Stimulated activated CD4-positive, alpha-beta T cell treated with anti-CD3 and anti-CD28 coated beads, Interleukin-4, amount 100 ng/mL, for 24 hours (primary cell): ENCODE measurements around the gene MPV17L2.
"Not testable (repeated sequence)": the region's sequence is repeated elsewhere in the genome, so short reads cannot be mapped to it uniquely, and the experiment has no call there.

Experiments
- DNase-seq: peaks from one replicate; pipeline ENCODE4 v3.0.0-alpha.2; 2020

MPV17L2 gene

DNA sequence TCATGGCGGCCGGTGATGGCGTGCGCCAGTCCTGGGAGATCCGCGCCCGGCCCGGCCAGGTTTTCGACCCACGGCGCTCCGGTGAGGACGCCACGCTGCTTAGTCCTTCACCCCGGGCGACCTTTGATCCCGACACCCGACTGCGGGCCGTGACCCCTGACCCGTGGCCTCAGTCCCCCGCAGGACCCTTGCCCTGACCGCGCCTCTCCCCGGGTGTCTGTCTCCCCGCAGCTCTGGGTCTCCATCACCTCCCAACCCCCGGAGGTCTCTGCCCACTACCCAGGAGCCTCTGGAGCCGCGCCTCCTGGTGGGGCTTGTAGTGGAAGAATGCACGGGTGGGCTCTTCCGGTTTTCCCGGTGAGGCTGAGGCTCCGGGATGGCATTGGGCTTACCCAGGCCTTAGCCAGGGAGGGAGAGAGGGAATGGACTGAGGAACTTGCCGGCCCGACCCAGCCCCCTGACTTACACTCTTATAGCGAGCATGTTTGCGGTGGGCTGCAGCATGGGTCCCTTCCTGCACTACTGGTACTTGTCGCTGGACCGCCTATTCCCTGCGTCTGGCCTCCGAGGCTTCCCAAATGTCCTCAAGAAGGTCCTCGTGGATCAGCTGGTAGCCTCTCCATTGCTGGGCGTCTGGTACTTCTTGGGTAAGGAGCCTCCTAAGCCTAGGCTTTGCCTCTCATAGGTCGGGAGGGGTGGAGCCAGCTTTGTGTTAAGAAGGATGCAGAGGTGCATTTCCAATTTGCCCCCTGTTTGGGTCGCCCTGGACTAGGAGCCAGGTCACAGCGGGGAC lies 566 bp downstream of the MPV17L2 start:
- DNase-seq: peak; percentile 26

DNA sequence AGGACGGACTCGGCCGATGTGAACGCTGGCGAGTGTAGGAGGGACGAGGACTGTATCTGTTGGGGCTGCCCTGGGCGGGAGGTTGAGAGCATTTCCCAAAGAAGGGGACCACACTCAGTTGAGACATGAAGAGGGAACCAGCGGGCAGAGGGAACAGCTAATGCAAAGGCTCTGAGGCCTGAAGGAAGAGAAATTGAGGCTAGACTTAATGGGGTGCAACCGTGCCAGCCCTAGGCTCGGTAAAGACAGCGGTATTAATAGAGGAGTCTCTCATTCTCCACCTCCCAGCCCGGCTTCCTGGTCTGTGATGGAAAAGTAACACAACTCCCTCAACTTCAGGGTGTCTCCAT lies 1.1 kb downstream of the MPV17L2 start:
- no peak for DNase-seq

GRCh38 chr19:18194554-18195238 lies 1.7 kb downstream of the MPV17L2 start:
- DNase-seq: peak; percentile 22

DNA sequence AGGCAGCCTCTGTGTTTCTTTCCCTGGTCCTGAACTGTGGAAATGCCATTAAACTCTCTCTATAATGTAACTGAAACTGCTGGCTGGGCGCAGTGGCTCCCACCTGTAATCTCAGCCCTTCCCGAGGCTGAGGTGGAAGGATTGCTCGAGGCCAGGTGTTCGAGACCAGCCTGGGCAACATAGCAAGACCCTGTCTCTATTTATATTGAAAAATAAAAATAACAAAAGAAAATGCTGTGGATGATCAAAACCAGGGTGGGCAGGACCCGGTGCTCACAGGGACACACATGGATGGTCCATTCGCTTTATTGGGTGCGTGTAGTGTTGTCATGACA lies 3.5 kb downstream of the MPV17L2 start:
- no peak for DNase-seq

GRCh38 chr19:18197306-18197705 lies 4.3 kb downstream of the MPV17L2 start:
- DNase-seq: no peak

DNA sequence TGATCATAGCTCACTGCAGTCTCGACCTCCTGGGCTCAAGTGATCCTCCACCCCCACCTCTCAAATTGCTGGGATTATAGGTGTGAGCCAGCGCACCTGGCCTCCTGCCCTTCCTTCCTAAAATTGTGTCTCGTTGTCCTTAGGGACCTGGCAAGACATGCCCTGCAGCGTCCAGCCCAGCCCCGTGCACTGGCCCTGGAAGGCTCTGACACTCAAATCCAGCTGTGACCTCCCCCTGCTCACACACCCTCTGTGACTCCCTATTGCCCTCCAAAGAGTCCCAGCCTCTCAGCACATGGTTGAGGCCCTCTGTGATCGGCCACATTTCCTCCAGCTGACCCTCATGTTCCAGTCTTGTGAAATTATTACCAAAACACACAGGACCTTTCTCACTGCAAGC lies 4.9 kb downstream of the MPV17L2 start:
- DNase-seq: no peak

GRCh38 chr19:18198374-18198773 lies 5.4 kb downstream of the MPV17L2 start:
- no peak for DNase-seq

DNA sequence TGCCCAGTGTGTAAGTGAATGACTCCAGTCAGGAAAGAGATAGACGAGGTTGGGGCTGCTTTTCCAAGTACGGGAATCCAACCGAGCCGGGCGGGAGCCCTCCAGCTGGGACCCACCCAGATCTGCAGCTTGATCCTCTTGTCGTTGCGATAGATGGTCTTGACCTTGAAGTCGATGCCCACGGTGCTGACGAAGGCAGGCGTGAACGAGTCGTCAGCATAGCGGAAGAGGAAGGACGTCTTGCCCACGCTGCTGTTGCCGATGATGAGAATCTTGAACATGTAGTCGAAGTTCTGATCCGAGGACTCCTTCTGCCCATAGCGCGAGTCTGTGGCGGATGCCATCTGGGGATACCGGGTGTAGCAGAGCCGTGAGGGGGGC lies 9.4 kb downstream of the MPV17L2 start:
- DNase-seq: no peak

- DNase-seq: no peak
These were observed 9.9 kb downstream of the MPV17L2 start for GRCh38 chr19:18202778-18203407.

DNA sequence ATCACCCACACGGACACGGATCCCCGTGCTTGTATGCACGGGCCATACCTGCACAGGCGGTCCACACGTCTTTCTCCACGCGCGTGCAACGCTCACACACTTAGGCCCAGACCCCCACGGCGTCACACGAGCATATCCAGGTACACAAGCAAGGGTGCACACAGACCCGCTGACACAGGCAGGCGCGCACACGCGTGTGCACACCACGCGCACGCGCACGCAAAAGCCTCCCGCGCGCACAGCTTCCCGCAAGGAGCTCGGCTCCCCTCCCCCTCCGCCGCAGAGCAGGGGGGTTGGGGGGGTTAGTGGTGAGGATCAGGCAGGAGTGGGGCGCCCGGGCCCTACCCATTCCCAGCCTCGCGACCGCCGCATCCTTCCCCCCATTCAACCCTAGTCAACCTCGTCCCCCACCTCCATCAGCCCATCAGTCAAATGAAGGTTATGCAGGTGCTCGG lies 10.4 kb downstream of the MPV17L2 start:
- DNase-seq: peak; percentile 47

DNA sequence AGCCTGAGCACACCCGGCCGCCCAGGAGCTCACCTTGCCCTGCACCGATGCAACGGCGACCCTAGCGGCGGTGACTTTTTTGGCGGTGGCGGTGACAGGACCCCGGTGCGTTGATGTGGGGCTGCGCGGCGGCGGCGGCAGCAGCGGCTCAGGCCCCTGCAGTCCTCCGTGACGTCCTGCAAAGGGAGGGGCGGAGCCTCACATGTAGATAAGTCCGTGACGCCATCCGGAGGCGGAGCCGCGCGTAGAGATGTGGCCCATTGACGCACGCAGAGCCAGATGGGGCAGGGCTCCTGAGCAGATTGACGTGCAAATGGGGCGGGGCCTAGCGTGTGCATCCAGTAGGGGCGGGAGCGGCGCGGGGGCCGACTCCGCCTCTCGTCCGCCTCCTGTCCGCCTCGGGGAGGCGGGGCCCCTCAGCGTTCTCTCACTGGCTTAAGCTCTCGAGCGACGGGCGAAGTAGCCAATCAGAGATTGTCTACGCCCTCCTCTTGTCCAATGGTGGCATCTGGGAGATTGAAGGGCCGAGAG lies 10.9 kb downstream of the MPV17L2 start, which contains the start of gene RAB3A:
TSS of gene RAB3A (minus strand) at position 180 of the 531 bp plus-strand sequence. CDS start 1,302 bp downstream, outside the sequence.
- peak; percentile 99 for DNase-seq

DNA sequence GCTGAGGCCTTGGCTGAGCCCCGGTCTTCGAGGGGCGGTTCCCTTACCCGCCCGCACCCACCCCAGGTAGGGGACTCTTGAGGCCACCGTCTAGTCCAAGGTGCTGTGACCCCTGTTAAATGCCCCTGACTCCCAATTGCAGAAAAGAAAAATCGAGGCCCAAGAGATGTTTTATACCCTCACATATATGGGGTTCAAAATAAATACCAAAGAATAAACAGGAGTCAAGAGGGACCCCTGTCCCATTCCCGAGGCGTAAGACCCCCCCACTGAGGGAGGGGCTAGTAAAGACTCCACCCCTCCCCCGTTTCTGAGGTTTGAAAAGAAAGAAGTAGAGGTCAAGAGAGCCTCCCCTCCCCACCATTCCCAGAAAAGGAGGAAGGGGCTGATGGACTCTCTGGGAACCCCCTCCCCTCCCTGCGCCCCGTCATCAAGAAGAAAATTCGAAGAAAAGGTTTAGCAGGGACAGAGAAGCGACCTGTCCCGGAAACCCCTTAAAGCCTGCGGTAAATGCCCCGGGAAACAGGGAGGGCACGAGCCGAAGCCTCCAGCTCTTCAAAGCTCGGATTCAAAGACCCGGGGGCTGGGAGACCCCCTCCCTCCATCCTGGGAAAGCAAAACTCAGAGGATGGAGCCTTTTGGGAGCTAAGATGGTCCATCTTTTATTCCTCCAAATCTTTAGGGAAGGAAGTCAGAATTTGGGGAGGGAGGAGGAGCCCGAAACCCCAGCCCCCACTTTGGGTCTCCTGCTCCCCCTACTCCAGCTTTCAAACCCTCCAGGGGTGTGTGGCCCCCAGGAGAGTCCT lies 11.6 kb downstream of the MPV17L2 start:
- no peak for DNase-seq

- peak; percentile 60 for DNase-seq
These were observed 12.3 kb downstream of the MPV17L2 start for GRCh38 chr19:18205200-18205892.

- no peak for DNase-seq
These were observed 13.0 kb downstream of the MPV17L2 start for GRCh38 chr19:18206018-18206417.

DNA sequence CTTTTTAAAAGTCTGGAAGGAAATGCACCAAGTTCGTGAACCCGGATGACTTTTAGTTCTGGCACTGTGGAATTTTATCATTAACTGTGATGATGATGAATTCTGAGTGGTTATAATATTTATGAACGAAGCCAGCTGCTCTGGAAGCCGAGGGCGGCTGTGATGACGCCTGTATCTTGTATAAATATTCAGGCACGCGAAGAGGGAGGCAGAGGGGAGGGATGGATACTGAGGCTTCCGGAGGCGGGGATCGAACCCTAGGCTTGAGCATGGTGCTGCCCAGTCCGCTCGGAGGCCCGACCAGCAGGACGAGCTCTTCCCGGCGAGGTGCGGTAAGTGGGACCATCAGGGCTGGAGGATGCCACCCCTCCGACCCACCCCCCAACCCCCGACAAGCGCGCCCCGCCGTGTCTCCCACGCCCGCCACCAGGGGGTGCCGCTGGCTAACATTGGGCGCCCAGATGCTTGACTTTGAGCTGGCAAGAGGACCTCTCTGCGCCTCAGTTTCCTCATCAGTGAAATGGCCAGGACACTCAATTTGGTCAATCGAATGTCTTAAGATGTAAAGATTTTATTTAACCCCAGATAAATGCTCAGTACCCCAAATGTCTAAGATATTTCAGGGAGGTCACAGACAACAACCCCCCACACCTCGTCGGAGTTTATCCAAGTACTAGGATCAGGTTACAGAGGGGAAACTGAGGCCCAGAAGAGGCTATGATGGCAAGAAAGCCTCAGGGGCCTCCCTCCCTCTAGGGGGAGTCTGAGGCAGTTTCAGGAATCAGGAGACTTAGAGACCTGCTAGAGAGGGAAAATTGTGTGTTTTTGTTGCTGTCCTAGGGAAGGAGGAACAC lies 15.3 kb downstream of the MPV17L2 start:
- peak; percentile 59 for DNase-seq

- DNase-seq: not testable (repeated sequence)
These were observed 16.9 kb downstream of the MPV17L2 start for GRCh38 chr19:18209912-18210311.

GRCh38 chr19:18211683-18212082 lies 18.7 kb downstream of the MPV17L2 start:
- DNase-seq: no peak

DNA sequence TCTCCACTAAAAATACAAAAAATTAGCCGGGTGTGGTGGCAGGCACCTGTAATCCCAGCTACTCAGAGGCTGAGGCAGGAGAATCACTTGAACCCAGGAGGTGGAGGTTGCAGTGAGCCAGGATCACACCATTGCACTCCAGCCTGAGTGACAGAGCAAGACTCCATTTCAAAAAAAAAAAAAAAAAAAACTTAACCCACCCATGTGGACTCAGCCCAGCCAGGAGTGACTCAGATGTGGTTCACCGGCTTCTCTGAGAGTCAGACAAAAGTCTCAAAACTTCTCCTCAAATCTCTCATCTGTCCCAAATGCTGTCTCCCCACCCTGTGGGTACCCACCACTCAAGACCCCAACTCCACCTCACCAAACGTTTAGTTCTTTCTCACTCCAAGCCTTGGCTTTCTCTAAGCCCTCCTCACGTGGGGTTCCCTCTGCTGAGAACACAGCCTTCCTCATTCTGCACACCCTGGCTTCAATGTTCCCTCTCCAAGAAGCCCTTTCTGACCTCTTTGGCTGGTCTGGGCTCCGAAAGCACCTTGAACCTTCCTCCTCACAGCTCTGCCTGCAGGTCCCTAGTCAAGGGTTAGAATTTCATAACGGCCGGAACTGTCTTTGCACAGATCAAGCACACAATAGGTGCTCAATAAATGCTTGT lies 21.9 kb downstream of the MPV17L2 start:
- DNase-seq: no peak

GRCh38 chr19:18216789-18217188 lies 23.8 kb downstream of the MPV17L2 start:
- DNase-seq: no peak

- no peak for DNase-seq
These were observed 25.1 kb downstream of the MPV17L2 start for GRCh38 chr19:18218159-18218558.

GRCh38 chr19:18218600-18218999 lies 25.6 kb downstream of the MPV17L2 start:
- no peak for DNase-seq
